Esophagus muscularis mucosa (tissue), 4 donors: ENCODE measurements around the gene SH3BP5L.

Experiments
- CTCF ChIP-seq, 3 experiments: fragments of 200-600 bp in 2 of 3; fragments of 450-650 bp in 1 of 3; sonication (generic) in 2 of 3; IDR thresholded peaks; one replicate each; pipeline ENCODE4 v1.5.1; 2017 to 2019; ENCODE audit warnings: antibody characterized with exemption in 3 of 3, mild to moderate bottlenecking in 2 of 3, moderate library complexity in 1 of 3
- EP300 ChIP-seq: sonication (generic); formaldehyde crosslinking; IDR thresholded peaks from one replicate; pipeline ENCODE4 v1.6.1; 2017; ENCODE audit warnings: antibody characterized with exemption
- POLR2A ChIP-seq: fragments of 450-650 bp; IDR thresholded peaks from one replicate; pipeline ENCODE4 v1.6.1; 2017; ENCODE audit warnings: antibody characterized with exemption, moderate library complexity, mild to moderate bottlenecking, low read depth

GRCh38 chr1:248857749-248858095 is 32.0 kb upstream of the SH3BP5L start:
- TF ChIP-seq CTCF (IDR thresholded peaks at IDR 0.05) (no peak), POLR2A (no peak), EP300 (no peak)
